ENCODE data around the gene PAX8.

- no peak for TF ChIP-seq CTCF (IDR thresholded peaks at IDR 0.05; ENCODE audit: poor library complexity)
- TF ChIP-seq EZH2phosphoT487 (IDR thresholded peaks at IDR 0.05; ENCODE audit: low read depth, severe bottlenecking, unreplicated experiment) = no peak
Measured at GRCh38 chr2:113272477-113272876, 6.2 kb downstream of the PAX8 start.

Data from hepatocyte (in vitro differentiated cells).